T follicular helper cell (primary cell): Measurements from ENCODE around the gene SLC49A3.
"Not testable (repeated sequence)": the region's sequence is repeated elsewhere in the genome, so short reads cannot be mapped to it uniquely, and the experiment has no call there.

Experiments used
- DNase-seq: peaks from one replicate; pipeline ENCODE4 v3.0.0-alpha.2; 2020; ENCODE audit warnings: low read depth
- total RNA-seq, 2 experiments: gene quantifications; one replicate each; lab custom pipeline; 2026; lab: John Stamatoyannopoulos, UW

SLC49A3 gene
- 0.48 to 0.90 reads per million in 2 experiments for total RNA-seq

DNA sequence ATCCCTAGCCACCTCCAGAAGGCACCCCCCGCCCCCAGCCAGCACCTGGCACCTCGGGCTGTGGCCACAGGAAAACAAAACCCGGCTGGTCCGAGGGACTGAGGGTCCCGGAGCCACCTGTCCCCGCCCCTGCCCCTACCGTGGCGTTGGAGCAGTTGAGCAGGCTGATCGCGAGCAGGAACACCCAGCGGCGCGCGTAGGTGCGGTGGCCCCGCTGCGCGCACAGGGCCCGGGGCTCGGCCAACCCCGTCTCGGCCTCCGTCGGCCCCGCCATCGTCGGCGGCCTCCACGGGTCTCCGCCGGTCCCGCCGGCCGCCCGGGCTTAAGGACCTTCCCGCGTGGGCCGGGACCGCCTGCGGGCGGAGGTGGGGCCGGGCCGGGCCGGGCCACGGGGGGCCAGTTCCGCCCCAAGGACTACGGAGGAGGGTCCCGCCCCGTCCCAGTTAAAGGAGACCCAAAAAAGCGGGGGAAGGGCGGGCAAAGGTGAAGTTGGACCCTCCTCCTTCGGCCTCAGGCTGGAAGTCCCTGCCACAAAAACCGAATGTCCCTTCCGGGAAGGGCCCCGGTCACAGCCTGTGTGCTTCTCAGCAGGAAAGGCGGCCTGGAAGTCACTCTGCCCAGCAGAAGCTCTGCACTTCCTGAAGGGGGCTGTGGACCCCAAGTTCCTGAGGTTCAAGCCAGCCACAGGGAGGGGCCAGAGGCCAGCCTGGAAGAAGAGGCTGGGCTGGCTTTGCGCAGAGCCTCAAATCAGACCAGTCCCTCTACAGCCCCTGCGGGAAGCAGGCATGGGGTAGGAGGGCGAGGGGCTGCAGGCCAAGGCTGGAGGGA, at the start of gene SLC49A3:
Gene SLC49A3, minus strand, starts transcription at position 298 of the 828 bp plus-strand sequence. Its CDS starts 24 bp downstream, at position 274.
- DNase-seq = no peak

DNA sequence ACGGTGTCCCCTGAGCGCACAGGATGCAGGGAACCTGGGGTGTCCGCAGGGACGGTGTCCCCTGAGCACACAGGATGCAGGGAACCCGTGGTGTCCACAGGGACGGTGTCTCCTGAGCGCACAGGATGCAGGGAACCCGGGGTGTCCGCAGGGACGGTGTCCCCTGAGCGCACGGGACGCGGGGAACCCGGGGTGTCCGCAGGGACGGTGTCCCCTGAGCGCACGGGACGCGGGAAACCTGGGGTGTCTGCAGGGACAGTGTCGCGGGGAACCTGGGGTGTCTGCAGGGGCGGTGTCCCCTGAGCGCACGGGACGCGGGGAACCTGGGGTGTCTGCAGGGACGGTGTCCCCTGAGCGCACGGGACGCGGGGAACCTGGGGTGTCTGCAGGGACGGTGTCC, 47.6 kb upstream of the SLC49A3 start:
- not testable (repeated sequence) for DNase-seq

- DNase-seq = no peak
Measured at GRCh38 chr4:735583-735982, 46.6 kb upstream of the SLC49A3 start.

- DNase-seq = no peak
Measured at GRCh38 chr4:734951-735350, 46.0 kb upstream of the SLC49A3 start.

DNA sequence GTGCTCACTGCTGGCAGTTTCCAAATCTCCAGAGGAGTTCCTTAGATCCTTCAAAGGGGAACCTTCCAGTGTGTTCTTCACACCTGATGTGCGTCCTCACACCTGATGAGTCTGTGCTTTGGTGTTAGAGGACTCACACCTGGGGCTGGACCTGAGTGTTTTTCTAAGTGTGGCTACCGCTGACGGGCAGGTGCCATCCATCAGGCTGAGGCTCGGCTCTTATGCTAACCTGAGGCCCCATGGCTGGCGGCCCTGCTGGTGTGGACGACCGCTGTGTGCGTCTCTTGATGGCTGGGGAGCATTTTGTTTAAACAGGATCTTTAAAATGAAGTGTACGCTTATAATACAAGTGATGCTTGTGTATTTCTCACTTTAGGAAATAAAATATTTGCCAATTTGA, 45.1 kb upstream of the SLC49A3 start:
- no peak for DNase-seq

GRCh38 chr4:733631-733980, 44.7 kb upstream of the SLC49A3 start:
- no peak for DNase-seq

GRCh38 chr4:732911-733630, 44.1 kb upstream of the SLC49A3 start:
- no peak for DNase-seq

DNA sequence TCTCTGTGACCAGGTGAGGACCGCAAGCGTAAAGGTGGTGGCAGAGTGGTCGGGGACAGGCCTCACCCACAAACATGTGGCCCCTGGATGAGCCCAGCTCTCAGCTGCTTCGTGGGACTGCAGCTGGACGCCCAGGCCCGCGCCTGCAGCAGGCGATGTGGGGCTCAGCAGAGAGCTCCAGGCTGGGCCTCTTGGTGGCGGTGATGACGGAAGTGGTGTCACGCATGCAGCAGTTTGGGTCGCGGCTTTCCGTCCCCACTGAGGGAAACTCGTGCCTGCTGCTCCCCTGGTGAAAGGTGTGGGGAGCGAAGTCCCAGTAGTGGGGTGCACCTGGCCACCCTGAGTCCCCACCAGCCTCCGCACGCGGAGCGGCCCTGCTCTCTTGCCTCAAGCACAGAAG, 43.5 kb upstream of the SLC49A3 start:
- no peak for DNase-seq

- not testable (repeated sequence) for DNase-seq
Measured at GRCh38 chr4:731954-732353, 43.0 kb upstream of the SLC49A3 start.

DNA sequence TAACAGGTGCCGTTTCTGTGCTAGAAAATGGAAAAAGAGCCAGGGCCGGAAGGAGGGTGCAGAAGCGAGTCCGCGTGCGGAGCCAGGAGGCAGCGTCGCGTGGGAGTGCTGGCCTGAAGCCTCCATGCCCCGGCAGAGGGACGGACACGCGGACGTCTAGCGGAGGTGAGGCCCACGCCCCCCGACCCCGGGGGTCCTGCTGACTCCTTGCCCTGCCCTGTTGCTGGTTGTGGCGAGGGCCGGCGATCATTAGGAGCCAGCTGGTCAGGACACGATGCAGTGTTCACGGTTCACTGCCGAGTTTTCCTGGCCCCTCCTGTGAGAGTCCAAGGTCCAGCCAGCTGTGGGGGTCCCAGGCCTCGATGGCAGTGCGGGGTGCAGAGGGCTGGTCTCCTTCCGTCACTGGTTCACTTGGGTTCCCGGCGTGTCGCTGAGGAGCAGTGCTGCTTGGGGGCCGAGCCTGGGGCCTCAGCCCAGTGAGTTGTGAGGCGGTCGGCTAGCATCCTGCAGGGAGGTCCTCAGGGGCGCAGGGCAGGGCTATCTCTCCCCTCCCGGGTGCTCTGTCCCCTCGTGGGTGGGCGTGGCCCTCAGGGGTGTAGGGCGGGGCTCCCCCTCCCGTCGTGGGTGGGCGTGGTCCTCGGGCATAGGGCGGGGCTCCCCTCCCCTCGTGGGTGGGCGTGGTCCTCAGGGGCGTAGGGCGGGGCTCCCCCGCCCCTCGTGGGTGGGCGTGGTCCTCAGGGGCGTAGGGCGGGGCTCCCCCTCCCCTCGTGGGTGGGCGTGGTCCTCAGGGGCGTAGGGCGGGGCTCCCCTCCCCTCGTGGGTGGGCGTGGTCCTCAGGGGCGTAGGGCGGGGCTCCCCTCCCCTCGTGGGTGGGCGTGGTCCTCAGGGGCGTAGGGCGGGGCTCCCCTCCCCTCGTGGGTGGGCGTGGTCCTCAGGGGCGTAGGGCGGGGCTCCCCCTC, 42.3 kb upstream of the SLC49A3 start:
- DNase-seq = not testable (repeated sequence)

- no peak for DNase-seq
Measured at GRCh38 chr4:730511-730910, 41.6 kb upstream of the SLC49A3 start.

DNA sequence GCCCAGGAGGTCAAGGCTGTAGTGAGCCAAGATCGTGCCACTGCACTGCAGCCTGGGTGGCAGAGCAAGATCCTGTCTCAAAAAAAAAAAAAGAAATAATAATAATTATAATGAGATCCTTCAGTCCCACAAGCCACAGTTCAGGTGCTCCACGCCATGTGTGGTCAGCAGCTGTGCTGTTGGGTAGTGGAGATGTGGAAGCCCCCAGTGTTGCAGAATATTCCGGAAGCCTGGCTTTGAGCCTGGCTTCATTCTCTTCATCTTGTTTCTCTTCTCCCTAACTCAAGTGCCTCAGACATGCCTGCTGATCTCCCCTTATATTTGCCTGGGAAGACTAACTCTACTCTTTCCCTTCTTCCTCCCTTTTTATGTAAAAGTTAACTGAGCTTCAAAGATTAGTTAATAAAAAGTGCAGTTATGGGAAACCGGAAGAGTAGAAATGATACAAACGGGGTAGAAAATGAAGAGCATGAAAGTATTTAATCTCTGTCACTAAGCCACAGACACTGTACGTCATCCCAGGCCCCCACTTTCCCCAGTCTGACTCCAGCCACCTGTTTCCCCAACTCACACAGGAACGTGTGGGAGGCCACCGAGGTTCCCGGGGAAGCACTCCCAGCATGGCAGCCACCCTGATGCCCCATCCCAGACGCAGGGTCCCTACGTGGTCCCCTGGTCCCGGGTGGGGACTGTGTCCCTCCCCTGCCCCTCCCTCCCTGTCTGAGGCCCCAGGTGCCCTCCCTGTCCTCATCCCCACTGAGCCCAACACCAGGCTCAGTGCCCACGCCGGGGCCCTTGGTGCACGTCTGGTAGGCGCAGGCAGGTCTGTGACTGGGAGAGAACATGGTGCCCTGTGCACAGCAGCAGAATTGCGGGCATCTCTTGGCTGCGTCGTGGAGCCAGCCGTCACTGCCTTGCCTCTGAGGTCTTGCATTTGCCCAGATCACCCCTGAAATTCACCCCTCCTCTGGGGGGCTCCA, 40.7 kb upstream of the SLC49A3 start:
- DNase-seq = no peak

GRCh38 chr4:727576-727975, 38.6 kb upstream of the SLC49A3 start:
- DNase-seq = no peak

GRCh38 chr4:726838-727237, 37.9 kb upstream of the SLC49A3 start:
- no peak for DNase-seq

DNA sequence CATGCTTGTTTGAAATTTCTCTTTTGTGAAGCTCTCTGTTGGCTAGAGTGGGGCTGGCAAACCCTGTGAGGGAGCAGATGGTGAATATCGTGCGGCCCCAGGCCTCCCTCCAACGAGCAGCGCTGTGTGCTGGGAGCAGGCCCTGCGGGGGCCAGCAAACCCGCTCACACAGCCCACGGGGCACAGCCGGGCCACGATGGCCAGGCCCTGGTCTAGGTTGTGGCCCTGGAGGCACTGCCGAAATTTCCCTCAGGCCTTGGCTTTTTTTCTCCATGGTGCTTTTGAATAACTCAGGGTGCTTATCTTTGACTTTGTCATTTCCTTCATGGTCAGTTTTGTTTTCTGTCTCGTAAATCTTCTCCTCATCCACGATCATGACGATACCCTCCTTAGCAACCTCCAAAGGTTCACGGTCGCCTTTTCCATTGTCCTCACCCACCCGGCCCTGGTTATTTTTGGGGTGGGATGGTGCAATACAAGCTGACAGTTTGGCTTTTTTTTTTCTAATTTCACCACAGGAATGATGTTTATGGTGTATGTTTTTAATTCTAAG, 37.4 kb upstream of the SLC49A3 start:
- DNase-seq = no peak

DNA sequence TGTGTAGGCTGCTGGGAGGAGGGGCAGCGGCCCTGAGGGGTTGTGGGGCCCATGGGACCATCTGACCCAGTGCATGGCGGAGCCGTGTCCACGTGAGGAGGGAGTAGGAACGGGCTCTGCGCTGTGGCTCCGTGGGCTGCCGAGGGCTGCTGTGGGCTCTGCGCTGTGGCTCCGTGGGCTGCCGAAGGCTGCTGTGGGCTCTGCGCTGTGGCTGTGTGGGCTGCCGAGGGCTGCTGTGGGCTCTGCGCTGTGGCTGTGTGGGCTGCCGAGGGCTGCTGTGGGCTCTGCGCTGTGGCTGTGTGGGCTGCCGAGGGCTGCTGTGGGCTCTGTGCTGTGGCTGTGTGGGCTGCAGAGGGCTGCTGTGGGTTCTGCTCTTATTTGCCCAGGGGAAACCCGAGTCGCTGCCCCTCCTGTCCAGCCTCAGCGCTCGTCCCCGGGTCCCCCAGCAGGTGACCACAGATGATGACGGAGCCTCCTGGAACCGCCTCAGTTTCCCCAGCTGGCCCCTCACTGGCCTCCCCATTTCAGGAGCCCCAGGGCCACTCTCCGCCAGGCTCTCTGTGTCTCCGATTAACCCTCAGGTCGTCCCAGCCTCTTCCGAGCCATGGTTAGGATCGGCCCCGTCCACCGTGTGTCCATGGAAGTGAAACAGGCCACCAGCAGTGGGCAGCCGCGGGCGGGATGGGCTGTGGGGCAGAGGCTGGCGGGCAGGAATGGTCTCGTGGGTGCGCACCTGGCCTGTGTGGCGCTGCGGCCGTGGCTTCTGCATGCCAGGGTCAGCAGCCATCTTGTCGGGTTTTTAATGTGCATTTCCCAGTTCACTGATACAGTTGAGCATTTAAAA, 36.7 kb upstream of the SLC49A3 start:
- no peak for DNase-seq

DNA sequence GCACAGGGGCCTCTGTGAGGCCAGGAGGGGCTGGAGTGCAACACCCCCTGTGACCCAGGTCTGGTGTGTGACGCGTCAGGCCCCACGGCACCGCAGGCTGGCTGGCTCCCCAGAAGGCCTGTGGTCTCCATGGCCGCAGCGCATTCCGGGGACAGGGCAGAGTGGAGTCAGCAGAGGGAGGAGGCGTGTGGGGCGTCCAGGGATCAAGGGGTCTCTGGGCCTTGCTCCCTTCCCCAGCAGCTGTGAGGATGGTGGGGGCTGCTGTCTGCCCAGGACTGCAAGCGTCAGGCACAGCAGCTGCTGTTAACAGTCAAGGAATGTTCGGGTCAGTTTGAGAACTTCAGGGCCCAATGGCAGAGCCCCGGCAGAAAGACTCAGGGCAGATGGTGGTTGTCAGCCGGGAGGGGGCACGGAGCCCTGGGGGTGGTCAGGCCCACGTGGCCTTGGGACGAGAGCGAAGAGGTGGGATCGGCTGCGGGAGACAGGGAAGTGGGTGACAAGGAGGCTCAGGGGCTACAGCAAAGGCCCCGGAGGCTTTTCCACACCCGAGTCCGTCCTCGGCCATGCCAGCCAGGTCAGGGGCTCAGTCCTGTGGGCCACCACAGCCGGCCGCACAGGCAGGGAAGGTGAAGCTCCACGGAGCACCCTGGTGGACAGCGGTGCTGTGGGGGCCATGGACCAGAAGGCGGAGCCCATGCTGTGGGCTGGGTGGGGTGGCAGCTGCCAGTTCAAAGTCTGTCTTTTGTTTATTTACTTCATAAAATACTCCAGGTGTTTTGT, 35.0 kb upstream of the SLC49A3 start:
- DNase-seq = no peak

DNA sequence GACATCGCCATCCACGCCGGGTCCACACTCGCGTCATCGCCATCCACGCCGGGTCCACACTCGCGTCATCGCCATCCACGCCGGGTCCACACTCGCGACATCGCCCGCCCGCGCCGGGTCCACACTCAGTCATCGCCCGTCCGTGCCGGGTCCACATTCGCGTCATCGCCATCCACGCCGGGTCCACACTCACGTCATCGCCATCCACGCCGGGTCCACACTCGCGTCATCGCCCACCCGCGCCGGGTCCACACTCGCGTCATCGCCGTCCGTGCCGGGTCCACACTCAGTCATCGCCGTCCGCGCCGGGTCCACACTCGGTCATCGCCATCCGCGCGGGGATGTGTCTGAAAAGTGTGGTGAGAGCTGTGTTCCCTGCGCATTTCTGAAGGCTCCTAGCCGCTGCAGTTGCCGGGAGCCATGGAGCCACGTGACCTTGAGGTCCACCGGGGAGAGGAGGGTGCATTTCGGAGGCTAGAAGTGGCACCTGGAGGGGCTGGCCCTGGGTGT, 34.0 kb upstream of the SLC49A3 start:
- no peak for DNase-seq
